ENCODE data around the gene TMEM72.
A peak's percentile ranks its signal among the peaks of the same experiment; 100 is the strongest.

Gene TMEM72

DNA sequence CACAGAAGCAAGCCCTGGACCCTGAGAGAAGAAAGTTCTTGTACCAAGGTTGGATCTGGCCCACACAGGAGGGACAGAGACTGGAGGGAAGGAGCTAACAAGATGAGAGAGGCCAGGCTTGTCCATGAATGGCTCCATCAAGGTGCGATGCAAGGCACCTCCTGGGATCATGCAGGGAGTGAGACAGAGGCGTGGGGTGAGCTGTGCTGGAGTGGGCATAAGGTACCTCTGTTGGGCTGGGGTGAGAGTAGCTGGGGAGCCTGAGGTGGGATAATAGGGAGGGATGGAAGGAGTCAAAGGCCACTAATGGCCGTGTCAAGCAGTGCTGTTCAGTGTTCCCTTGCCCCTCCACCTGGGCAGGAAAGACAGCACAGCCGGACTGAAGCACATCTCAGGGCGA, 9.9 kb downstream of the TMEM72 start:
- no peak for DNase-seq

DNA sequence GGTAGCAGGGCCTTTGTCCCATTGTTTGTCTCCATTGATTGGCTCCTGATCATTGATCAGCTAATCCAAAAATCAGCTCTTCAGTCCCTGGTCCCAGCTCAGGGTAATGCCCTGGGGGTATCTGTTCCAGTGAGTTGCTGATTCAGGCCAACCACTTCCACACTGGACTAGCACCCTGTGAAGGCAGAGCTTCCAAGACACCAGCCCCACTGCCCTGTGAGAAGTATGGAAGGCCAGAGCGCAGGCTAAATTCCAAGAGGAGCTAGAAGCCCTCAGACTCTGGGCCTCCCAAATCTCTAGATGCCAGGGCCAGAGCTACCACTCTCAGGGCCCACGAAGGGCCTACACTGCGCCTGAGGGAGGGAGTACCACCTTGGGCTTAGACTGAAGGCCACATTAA, 10.4 kb downstream of the TMEM72 start:
- DNase-seq: no peak

DNA sequence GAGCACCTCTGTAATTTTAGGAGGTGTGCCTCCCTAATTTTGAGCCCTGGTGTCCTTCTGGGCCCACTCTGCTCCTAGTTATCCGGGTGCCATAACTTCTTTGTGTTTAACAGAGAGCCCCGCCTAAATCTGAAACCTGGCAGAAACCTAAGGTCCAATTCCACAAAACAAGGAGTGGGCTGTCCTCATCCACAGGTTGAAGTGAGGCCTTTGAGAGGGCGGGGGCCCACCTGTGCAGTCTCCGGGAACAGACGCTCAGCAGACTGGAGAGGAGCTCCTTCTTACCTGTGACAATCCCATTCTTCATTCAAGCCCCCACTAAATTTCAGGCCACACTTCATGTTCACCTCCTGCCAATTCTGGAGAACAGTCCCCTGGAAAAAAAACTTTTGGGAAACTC, 10.9 kb downstream of the TMEM72 start:
- no peak for DNase-seq

DNA sequence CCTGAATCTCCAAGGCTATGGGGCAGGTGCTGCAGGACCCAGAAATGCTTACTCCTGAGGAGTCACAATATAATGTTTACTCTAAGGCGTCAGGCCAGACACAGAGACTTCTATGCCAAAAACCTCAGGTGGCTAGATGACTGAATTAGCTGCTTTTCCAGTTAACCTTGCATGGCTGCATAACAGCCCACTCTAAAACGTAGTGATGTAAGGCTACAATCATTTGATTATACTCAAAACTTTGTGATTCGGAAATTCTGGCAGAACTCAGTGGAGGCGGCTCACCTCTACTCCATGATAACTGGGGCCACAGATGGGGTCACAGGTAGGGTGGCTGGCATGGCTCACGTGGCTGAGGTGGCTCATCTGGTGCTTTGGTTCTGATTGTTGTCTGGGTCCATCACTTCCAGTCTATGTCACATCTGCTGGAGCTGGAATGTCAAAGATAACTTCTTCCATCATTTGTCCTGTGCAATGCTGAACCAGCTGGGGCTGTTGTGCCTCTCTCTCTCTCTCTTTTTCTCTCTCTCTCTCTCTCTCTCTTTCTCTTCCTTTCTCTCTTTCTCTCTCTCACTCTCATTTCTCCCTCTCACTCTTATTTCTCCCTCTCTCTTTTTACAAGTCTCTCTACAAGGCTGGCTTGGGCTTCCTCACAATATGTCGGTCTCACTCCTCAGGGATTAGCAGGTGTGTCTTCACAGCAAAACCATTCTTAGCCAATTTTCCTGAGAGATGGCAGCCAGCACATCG, 11.8 kb downstream of the TMEM72 start:
- no peak for DNase-seq

DNA sequence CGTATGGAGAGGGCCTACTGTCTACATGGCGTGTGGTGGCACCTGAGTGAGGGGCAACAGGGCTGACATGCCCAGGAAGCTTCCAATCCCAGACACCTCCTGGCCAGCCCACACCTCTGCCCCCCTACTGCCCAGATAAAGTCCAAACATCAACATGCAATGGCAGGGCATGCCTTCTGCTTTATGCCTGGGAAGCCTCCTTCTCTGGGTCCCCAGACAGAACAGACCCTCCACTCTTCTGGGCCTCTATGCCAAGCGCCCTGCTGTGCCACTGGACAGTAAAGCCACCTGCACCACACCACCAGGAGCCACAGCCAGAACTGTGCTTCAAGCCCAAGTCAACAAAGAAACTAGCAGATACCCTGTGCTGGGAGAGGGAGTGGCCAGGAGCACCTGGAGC, 12.5 kb downstream of the TMEM72 start:
- DNase-seq: no peak

DNA sequence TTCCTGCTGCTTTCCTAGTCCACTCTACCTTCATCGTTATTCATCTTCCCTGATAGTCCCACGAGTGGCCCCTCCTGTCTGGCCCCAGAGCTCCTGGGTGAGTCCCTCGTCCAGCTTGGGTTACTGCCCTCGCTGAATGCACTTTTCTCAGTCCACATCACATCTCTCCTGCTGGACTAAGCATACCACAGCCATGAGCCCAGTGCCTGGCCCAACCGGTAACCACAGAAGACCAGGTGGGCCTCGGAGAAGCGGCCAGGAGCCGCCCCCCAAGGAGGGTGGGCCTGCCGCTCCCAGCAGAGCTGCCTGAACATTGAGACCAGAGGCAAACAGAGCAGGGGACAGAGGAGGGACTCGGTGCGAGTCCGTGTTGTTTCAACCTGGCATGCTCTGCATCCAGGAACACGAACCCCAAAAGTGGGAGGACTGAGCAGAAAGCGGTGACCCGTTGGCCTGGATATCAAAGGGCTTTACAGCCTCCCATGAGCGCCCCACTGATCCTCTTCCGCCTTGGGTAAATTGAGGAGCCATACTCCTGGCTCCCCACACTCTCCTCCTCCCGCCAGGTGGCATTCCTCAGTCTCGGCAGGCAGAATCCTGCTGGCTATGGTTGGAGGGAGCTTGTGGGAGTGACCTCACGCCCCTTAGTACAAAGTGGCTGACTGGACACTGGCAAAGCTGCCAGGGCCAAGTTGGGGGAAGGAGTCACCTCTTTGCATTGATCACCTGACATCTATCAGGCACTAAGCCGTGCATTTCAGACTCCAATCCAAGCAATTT, 13.3 kb downstream of the TMEM72 start:
- no peak for DNase-seq

DNA sequence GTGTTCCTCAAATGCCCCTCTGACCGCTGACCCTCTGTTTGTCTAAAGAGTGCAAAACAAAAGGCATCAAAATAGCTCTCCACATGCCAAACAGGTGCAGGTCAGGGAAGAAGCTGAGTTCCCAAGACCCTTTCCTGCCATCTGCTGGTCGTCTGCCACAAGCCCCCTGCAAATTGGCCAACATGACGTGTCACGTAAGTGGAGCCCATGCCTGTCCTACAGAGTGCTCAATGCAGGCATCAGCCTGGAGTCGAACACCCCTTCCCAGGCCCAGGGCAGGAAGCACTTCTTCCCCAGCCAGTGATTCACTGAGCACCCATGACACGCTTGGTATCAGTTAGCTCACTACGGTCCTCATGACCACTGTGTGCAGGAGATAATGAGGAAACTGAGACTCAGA, 14.1 kb downstream of the TMEM72 start:
- DNase-seq: no peak

DNA sequence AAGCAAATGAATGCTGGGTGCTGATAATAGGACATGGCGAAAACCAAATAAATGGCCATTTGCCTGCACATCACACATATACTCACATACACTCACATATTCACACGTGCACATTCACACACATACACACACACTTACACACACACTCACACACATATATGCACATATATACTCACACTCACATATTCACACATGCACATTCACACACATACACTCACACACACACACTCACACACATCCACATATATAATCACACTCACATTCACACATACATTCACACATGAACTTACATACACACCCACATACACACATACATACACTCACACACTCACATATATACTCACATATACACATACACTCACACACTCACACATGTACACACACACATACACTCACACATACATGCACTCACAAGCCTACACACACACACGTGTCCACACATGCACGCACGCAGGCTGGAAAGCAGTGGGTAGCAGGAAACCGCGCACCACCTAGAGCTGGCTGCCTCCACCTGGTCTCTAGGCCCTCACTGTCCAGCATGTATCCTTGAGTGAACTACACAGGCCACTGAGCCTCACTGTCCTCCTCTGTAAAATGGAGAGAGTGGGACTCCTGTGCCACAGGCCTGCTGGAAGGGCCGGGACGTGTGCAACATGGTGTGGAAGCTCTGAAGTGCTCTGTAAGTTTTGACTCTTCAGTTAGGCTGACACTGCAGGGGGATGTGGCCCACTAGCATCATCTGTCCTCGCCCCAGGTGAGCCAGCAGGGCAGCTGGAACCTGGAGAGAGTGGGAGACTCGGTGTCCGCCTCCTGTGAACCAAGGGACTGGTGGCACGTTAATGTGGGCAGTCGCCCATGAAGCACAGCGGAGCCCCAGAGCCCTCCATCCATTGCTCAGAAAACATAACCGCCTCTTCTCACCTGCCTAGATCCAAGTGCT, 14.9 kb downstream of the TMEM72 start:
- DNase-seq: no peak

DNA sequence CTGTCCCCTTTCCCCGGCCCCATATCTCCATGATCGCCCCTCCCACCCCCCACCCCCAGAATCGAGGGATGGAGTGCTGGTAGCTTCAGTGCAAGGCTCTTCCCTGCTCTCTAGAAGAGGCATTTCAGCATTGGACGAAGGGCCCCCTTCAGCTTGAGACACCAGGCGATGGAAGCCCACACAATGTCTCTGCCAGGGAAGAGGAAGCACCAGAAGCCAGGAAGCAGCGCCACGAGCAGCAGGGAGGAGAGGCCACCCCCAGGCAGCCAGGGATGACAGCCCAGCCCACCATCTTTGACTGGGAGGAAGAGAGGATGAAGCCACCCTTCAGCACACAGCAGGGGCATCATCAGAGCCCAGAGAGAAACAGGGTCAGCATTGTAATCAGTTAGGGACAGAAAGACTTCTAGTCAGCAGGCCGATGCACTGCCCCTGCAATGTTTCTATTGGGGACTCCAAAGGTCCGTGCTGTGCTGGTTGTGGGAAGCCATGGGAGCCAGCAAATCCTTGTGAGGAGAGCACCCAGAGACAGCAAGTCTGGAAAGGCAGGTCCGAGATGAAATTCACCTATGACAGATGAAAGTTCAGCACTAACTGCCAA, 15.7 kb downstream of the TMEM72 start:
- no peak for DNase-seq

DNA sequence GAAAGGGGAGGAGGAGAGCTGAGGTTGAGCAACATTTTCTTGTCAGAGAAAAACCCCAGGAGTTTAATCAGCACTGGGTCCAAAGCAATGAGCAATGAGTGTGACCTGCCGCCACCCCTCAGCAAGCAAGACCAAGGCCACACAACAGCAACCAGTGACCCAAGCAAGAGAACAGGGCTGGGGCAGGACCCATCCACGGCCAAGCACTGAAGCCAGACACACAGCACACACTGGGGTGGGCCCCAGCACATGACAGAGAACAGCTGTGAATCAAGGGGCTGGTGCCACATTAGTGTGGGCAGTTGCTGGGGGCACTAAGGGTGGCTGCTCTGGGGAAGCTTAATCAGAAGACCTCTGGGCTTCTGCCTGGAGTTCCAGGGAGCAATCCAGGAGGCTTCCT, 16.2 kb downstream of the TMEM72 start:
- no peak for DNase-seq

DNA sequence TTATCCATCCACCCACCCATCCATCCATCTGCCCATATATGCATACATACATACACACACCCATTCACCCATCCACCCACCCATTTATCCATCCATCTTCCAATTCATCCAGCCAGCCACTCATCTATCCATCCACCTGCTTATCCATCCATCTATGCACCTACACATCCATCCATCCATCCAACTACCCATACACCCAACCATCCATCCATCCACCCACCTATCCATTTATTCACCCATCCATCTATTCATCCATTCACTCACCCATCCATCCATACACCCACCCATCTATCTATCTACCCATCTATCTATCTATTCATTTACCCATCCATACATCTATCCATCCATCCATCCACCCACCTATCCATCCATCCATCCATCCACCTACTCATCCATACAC, 17.3 kb downstream of the TMEM72 start:
- DNase-seq: no peak

DNA sequence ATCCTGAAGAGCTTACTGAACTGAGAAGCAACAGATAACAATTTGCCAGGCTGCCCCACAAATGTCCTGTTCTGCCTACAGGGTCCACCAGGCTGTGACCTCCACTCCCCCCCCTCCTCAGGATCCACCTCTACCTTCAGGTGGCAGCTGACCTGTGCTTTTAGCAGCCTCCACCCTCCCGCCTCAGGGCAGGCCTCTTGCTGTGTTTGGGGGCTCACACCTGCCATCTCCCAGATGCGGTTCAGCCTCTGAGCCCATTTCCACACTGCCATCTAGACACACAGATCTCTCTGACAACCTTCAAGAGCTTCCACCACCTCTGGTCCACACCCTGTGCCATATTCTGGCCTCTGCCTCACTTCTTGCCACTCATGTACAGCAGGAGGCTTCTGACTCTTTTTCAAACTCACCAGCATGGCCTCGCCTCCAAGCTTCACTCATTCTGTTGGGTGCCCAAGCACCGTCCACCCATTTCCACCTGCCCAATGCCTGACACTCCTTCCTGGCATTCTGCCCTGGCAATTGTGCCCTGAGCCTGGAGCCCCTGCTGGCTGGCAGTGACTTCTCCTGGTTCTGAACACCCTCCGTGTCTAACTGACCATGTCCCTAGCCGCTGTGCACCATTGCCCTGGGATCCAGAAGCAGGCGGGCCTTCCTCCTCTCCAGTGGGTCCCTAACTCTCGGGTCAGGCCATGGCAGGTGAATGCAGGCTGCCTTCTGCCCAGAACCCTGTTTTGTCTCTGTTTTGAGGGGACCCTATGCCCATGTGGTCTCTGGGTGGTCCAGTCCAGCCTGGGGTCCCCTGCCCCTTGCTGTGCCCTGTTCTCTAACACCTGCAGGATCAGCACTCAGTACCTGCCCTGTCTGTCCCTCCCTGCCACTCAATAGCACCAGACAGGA, 18.5 kb downstream of the TMEM72 start:
- DNase-seq: no peak

DNA sequence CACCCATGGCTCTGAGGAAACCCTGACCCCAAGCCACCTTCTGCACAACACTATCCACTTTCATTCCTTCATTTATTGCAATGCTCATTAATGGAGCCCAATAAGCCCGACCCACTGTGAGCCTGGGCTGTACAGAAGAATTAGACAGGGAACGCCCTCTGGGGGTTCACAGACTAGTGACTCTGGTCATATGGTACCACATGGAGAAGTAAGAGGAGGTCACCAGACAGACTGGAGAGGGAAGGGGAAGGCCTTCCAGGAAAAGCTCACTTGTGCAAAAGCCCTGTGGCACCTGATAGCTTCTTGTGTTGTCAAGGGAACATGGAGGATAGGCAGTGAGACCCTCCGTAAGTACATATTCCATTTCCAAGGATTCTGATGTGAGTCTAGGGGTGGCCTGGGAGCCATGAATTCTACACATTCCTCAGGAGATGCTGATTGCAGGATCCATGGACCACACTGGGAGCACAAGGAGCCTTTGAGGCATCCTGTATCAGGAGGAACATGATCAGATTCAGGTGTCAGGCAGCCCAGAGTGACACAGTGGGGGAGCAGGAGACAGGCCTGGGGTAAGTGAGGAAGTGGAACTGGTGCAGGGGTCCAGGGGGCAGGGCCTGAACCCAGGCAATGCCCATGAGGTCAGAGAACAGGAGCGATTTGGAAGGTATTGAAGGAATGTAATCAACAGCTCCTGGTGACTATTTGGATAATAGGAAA, 19.9 kb downstream of the TMEM72 start:
- DNase-seq: no peak

DNA sequence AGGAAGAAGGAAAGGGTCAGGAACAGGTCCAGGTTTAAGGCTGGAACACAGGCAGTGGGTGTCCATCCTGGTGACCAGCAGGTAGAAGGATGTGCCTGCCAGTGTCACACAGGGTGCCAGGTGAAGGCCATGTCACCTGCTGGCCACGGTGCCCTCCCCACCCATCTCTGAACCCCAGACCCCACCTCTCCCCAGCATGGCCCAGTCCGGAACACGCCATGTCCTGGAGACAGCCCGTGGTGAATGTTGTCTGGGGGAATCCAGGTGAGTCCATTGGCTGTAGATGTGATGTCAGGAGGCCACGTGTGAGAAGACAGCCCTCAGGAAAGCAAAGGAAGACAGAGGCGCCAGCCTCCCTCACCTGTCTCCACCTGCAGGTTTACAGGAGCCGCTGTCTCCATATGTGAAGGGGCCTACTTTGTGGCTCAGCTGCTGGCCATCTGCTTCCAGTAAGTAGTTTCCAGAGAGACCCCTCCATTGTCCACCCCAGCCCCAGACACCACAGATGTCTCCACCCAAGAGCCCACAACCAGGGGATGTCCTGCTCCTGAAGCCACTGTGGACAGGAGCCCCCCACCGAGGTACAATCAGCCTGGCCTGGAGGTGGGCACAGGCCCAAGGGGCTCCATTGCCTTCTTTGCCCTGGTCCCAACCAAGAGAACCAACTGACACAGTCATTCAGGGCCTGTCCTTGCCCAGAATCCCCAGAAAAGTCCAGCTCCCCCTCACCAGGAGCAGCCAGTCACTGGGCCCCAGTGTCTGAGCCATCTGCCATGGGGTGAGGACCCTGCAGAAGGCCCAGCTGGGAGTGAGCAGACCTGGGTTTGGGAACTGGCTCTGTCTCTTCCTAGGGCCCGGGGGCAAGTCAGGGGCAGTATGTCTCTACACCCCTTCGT, 20.7 kb downstream of the TMEM72 start:
- no peak for DNase-seq

DNA sequence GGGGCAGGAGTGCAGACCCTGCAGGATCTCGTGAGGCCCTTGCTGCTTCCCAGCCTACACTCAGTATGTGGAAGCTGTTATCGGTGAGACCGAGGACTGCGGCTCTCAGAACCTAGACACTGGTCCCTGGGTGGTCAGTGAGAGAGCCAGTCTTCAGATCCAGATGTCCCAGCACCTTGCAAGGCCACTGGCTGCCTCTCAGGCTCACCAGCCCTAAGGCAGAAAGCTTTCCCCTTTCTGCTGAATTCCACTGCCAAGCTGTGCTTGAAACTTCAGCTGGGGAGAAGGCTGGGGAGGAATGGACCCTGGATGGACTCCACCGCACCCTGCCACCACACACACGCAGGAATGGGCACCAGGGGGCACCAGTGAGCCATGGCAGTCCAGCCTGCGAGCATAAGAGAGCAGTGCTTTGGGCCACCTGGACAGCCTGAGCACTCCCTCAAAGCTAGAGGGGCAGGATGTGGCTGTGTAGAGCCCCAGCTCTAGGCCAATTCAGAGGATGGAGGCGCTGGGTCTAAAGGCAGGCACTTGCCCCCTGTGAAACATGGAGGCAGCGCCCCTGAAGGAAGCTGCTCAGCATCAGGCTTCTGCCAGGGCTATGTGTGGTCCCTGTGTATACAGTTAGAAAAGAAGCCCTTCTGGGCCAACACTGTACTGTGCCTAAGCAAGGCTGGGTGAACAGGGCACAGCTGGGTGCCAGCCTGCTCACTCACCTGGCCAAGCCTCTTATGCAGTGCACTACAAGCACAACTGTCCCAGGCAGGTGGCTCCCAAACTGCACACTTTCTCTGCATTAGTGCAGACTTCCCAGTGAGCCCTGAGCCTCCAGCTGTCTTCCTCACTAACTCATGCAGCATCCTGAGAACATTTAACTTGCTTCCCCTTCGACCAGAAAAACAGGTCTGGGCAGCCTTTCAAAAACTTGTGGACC, 21.6 kb downstream of the TMEM72 start:
- DNase-seq: peak; percentile 13

DNA sequence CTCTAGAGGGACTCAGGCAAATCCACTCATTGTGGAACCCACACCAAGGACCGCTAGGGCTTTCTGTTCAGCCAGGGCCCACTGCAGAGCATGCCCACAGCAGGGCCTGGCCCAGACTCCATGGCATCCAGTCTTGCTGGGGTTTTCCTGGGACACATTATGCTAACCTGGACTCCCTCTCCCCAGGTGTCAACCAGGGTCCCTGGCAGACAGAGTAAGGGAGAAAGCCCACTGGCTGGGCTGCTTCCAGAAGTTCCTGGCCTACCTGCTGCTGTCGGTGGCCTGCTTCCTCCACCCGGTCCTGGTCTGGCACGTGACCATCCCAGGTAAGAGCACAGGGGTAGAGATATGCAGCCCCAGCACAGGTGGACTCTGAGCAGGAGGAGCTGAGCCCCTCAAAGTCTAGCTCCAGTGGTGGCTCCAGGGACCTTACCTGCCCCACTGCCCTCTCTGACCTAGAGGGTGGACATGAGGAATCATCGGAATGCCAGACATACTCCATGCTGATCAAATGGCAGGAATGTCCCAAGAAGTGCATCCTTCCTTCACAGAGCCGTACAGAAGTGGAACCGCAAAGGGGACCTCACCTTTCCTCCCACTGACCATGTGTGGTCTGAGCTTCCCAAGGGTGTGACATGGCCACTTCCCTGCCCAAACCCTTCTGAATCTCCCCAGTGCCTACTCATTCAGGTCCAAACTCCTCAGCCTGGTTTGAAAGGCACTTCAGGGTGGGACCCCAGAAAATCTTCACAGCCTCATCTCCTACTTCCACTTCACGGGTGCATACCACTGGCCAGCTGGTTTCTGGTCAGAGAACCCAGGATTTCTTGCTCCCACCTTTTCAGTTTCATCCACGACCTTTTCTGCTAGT, 22.5 kb downstream of the TMEM72 start:
- DNase-seq: no peak

DNA sequence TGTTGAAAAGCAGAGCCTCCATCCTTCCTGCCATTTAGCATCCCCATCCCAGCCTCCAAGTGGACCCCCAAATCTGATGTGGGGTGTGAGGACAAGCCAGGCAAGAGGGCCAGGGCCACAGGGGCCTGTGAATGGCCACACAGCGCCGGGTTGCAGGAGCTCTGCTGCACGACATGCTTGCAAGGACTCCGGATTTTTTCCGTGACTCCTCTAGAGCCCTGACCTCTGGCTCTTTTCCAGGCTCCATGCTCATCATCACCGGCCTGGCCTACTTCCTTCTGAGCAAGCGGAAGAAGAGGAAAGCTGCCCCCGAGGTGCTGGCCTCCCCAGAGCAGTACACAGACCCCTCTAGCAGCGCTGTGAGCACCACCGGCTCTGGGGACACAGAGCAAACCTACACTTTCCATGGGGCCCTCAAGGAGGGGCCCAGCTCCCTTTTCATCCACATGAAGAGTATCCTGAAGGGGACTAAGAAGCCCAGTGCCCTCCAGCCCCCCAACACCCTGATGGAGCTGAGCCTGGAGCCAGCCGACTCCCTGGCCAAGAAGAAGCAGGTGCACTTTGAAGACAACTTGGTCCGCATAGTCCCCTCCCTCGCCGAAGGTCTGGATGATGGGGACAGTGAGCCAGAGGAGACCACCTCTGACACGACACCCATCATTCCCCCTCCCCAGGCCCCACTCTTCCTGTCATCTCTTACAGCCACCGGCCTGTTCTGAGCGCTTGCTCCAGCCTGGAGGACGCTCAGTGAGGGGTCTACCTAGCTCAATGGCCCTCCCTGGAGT, 23.5 kb downstream of the TMEM72 start:
- no peak for DNase-seq
